Subcutaneous adipose tissue (tissue), 4 donors: ENCODE results near the gene ADAMTSL5. TPM values are rescaled to one million over a fixed set of nuclear protein-coding genes. Genes with fewer than 3 reads are reported as not detected.

Source experiments
- CTCF ChIP-seq: fragments of 450-650 bp; IDR thresholded peaks from one replicate; pipeline ENCODE4 v1.5.1; 2016; ENCODE audit warnings: low read depth, mild to moderate bottlenecking, control low read depth, antibody characterized with exemption, moderate library complexity
- total RNA-seq, 4 donors: library from RNA; depleted of rRNA; stranded (reverse); fragments of >200 nt; gene quantifications; one replicate each; pipeline ENCODE4 v1.1.0, GENCODE V29; 2016

ADAMTSL5 gene
- total RNA-seq, 4 donors from 2014 or later = 0.51 to 1.3 TPM; not detected in 2

- TF ChIP-seq CTCF = no peak
Measured at GRCh38 chr19:1501200-1501595, 11.6 kb downstream of the ADAMTSL5 start.

GRCh38 chr19:1497578-1498235 is 15.1 kb downstream of the ADAMTSL5 start:
- no peak for TF ChIP-seq CTCF

GRCh38 chr19:1496714-1497577 is 15.9 kb downstream of the ADAMTSL5 start:
- TF ChIP-seq CTCF = no peak

GRCh38 chr19:1495799-1496713 is 16.8 kb downstream of the ADAMTSL5 start:
- TF ChIP-seq CTCF = no peak

GRCh38 chr19:1495051-1495798 is 17.6 kb downstream of the ADAMTSL5 start:
- TF ChIP-seq CTCF = no peak

- TF ChIP-seq CTCF = no peak
Measured at GRCh38 chr19:1494115-1494815, 18.6 kb downstream of the ADAMTSL5 start.
